Common myeloid progenitor, CD34-positive (primary cell): Measurements from ENCODE around the gene GPR161.

ENCODE experiments used
- CTCF ChIA-PET: fragments of 350-600 bp; sonication (Branson Sonifier 250); formaldehyde crosslinking; loops from one replicate; lab custom pipeline; 2021; ENCODE audit warnings: antibody characterized with exemption; lab: Charles Lee
- POLR2A ChIA-PET: fragments of 350-600 bp; sonication (Branson Sonifier 250); formaldehyde crosslinking; loops from one replicate; lab custom pipeline; 2021; ENCODE audit warnings: antibody characterized with exemption; lab: Charles Lee
- DNase-seq, 3 donors: peaks; one replicate each; pipeline versions ENCODE4 v3.0.0 to v3.0.0-alpha.2; 2013
- H3K27ac ChIP-seq, 2 experiments: 1 replicate in 1 of 2; 2 replicates in 1 of 2; pipeline ENCODE4 v1.7.0; 2013; ENCODE audit warnings: inconsistent platforms in 2 of 2, low read length in 2 of 2, mild to moderate bottlenecking in 2 of 2, low read depth in 1 of 2, moderate library complexity in 1 of 2; ENCODE audit not compliant: severe bottlenecking in 2 of 2, insufficient read depth in 1 of 2, poor library complexity in 1 of 2
- H3K27me3 ChIP-seq, 5 experiments: replicated peaks in 2 of 5; 1 replicate in 3 of 5; 2 replicates in 2 of 5; pipeline versions ENCODE4 v1.6.1 to v1.7.0; 2013; ENCODE audit warnings: low read length in 4 of 5, mild to moderate bottlenecking in 2 of 5, moderate library complexity in 2 of 5, inconsistent platforms in 1 of 5; ENCODE audit not compliant: insufficient read depth in 5 of 5, control insufficient read depth in 4 of 5
- H3K36me3 ChIP-seq, 4 experiments: 1 replicate in 2 of 4; 2 replicates in 2 of 4; pipeline versions ENCODE4 v1.6.1 to v1.7.0; 2013; ENCODE audit warnings: low read length in 3 of 4, control low read depth in 1 of 4, mild to moderate bottlenecking in 1 of 4; ENCODE audit not compliant: control insufficient read depth in 4 of 4, insufficient read depth in 4 of 4
- H3K4me1 ChIP-seq, 4 experiments: 1 replicate in 3 of 4; 2 replicates in 1 of 4; pipeline versions ENCODE4 v1.6.1 to v1.7.1; 2013; ENCODE audit warnings: low read length in 3 of 4, mild to moderate bottlenecking in 3 of 4, control low read depth in 1 of 4, inconsistent platforms in 1 of 4, moderate library complexity in 1 of 4; ENCODE audit not compliant: control insufficient read depth in 4 of 4, insufficient read depth in 4 of 4; ENCODE audit errors: control extremely low read depth in 1 of 4
- H3K4me3 ChIP-seq, 7 experiments: 1 replicate in 4 of 7; 2 replicates in 3 of 7; pipeline versions ENCODE4 v1.5.1 to v1.7.0; 2013; ENCODE audit warnings: mild to moderate bottlenecking in 7 of 7, low read length in 6 of 7, moderate library complexity in 6 of 7, inconsistent platforms in 2 of 7, low read depth in 2 of 7, control low read depth in 1 of 7; ENCODE audit not compliant: insufficient read depth in 4 of 7, control insufficient read depth in 1 of 7; ENCODE audit errors: extremely low read depth in 1 of 7
- H3K9me3 ChIP-seq, 5 experiments: 1 replicate in 4 of 5; 2 replicates in 1 of 5; pipeline versions ENCODE4 v1.6.1 to v1.7.1; 2013; ENCODE audit warnings: low read length in 4 of 5, mild to moderate bottlenecking in 2 of 5, inconsistent platforms in 1 of 5, low read depth in 1 of 5, moderate library complexity in 1 of 5; ENCODE audit not compliant: control insufficient read depth in 4 of 5, insufficient read depth in 2 of 5; ENCODE audit errors: control extremely low read depth in 1 of 5
- WGBS: methylation state at CpG from one replicate; pipeline ENCODE4 v1.1.5; 2013; ENCODE audit not compliant: insufficient coverage; 5-methylcytosine and 5-hydroxymethylcytosine counted together

Gene GPR161

DNA sequence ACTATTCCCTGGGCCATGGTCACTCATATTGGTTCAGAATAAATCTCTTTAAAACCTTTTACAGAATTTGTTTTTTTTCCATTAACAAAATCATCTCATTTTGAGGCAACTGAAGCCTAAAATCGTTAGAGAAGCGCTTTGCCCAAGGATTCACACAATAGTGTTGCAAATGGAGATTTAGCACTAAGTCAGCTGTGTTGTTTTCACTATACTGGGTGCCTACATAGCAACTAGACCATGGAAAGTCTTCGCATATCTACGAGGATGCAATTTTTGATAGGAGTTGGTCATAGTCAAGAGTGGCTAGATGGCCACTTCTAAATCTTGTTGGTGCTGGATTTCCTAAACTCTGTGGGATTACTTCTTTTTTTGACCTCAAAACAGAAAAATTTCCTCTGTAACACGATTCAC, 41.5 kb upstream of the GPR161 start:
- peaks cover 5 to 21% (median 13%) of the 10 kb centered on the region in 4 experiments for H3K4me1 ChIP-seq
- no peak for DNase-seq
- peak overlapping the region; percentile 73 to 91 for H3K27ac ChIP-seq
- H3K9me3 ChIP-seq = no peaks in the 10 kb centered on the region
- peak overlapping the region in 6 of 7 experiments; percentile 65 to 100 (median 96) for H3K4me3 ChIP-seq
- no peaks in the 10 kb centered on the region for H3K36me3 ChIP-seq
- CTCF ChIA-PET = no interaction called here
- POLR2A ChIA-PET = no interaction called here
- WGBS = 69% methylated on average over 5 of the region's 5 CpGs
- H3K27me3 ChIP-seq = no peaks in the 10 kb centered on the region

DNA sequence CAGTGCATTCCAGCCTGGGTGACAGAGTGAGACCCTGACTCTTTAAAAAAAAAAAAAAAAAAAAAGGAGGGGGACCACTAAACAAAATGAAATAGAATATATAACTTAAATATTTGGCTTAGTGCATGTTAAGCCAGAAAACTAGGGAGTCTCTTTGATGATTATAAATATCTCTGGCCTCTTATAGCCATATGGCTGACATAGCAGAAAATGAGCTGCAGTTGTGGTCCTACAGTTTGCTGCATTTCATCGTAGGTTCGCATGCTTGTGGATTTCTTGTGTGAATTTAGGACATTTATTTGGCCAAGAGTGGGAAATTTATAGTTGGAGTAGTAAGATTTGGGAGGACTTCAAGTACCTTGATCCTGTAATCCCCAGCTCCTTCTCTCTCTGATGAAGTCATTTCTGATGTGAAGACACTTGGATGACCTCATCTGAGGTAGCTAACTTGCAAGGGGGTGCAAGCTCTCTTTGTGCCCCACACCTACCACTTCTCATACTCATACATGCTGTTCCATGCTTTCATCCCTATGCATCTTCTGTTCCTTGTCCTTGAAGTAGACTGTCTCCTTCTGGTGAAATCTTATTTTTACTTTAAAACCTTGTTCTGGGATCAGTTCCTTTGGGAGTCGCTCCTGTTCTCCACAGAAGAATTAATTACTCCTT, 35.7 kb upstream of the GPR161 start:
- CTCF ChIA-PET = interaction anchor here (1.5 kb wide), 1 partner anchor 10 kb away, joined by 6 read pairs; no protein-coding TSS in a partner anchor
- no peaks in the 10 kb centered on the region for H3K4me1 ChIP-seq
- POLR2A ChIA-PET = no interaction called here
- no peaks in the 10 kb centered on the region for H3K9me3 ChIP-seq
- no peak overlapping the region for H3K27ac ChIP-seq
- no peaks in the 10 kb centered on the region for H3K36me3 ChIP-seq
- WGBS = no CpG with 5 or more reads among the region's 3 CpGs
- H3K4me3 ChIP-seq = no peak overlapping the region
- DNase-seq = no peak
- no peaks in the 10 kb centered on the region for H3K27me3 ChIP-seq

DNA sequence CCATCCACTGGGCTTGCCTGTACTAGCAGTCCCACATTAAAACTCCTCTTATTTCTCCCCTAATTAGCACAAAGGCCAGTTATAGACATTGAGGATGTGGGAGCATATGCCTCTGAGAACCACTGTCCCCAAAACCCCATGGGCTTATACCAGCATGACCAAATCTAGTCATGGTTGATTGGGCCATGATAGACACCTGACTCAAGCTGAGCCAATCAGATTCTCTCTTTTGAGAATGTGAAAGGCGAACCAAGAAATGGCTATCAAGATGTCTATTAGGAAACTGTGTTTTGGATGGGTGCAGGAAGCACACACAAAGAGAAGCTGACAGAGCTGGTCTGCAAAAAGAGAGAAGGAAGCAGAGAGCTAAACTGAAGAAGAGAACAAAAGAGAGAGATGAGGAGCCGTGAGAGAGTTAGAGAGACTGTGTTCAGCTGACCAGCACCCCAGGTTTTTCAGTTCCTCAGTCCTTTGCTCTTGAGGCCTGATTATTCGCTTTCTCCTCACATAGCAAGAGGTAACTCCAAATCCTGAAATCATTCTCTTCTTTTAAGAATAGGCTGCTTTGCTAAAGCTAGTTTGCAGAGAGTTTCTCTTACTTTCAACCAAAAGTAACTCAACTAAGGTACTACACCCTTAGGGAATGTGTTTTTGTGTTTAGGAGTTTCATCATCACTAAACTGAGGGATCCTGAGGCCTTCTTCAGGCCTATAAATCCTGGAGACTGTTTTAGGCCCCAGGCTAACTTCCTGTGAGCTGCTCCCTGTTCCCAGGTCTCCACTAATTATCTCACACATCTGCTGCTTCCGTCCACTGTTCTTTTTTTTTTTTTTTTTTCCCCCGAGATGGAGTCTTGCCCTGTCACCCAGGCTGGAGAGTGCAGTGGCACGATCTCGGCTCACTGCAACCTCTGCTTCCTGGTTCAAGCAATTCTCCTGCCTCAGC, 34.1 kb upstream of the GPR161 start:
- CTCF ChIA-PET = no interaction called here
- 94% methylated on average over 2 of the region's 7 CpGs for WGBS

DNA sequence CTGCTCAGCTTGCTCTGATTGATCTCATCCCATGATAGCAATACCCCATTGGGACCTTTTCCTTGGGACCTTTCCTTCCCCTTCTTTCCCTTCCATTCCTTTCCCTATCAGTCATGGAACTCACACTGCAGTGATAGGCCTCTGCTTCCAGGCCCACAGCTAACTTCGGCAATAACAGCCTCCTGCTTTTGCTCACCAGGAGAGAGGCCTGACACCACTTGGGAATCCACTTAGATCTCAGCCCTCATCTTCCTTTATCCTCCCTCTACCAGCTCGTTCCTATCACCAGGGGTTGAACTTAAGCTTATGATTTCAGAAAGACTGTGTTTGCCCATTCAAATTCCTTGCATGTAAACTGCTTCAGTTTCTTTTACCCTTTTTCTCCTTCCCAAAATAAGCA, 31.1 kb upstream of the GPR161 start:
- Histone ChIP-seq H3K36me3 (no peaks in the 10 kb centered on the region), H3K27ac (no peak overlapping the region), H3K9me3 (no peaks in the 10 kb centered on the region), H3K4me3 (no peak overlapping the region), H3K27me3 (no peaks in the 10 kb centered on the region), H3K4me1 (no peaks in the 10 kb centered on the region)
- no peak for DNase-seq
- ChIA-PET CTCF (interaction anchor here (0.8 to 1.0 kb wide), 2 partner anchors 12 to 86 kb away, joined by 3 to 4 read pairs; no protein-coding TSS in a partner anchor), POLR2A (no interaction called here)
- 100% methylated on average over 2 of the region's 2 CpGs for WGBS

More for the DNA sequence above, 34.1 kb upstream of the GPR161 start:
- Histone ChIP-seq H3K36me3 (no peaks in the 10 kb centered on the region), H3K9me3 (no peaks in the 10 kb centered on the region), H3K27me3 (no peaks in the 10 kb centered on the region), H3K4me1 (no peaks in the 10 kb centered on the region), H3K4me3 (no peak overlapping the region), H3K27ac (no peak overlapping the region)
- POLR2A ChIA-PET = no interaction called here
- no peak for DNase-seq

DNA sequence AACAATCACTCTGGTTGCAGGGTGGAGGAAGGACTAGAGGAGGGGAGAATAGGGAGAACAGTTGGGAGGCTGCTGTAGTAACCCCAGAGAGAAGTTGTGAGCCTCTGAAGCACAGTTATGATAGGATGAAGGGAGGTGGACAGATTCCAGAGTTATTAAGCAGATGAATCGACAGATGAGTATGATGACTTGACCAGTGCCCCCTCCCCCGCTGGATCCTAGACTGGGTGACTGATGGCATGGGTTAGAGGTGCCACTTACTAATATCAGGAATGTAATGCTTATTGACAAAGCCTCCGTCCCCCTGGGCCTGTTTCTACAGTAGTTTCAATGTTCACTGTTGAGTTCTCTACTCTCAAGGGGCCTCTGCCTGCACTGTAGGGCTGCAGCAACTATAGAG, 28.0 kb upstream of the GPR161 start:
- whole genome bisulfite sequencing = 94% methylated on average over 2 of the region's 3 CpGs
- peaks cover 0 to 10% (median 0%) of the 10 kb centered on the region in 5 experiments for H3K9me3 ChIP-seq
- H3K27ac ChIP-seq = no peak overlapping the region
- CTCF ChIA-PET = interaction anchor here (0.8 kb wide), 1 partner anchor 12 kb away, joined by 4 read pairs; no protein-coding TSS in a partner anchor
- no peaks in the 10 kb centered on the region for H3K4me1 ChIP-seq
- DNase-seq = no peak
- H3K27me3 ChIP-seq = no peaks in the 10 kb centered on the region
- H3K4me3 ChIP-seq = no peak overlapping the region
- no peaks in the 10 kb centered on the region for H3K36me3 ChIP-seq
- POLR2A ChIA-PET = no interaction called here

DNA sequence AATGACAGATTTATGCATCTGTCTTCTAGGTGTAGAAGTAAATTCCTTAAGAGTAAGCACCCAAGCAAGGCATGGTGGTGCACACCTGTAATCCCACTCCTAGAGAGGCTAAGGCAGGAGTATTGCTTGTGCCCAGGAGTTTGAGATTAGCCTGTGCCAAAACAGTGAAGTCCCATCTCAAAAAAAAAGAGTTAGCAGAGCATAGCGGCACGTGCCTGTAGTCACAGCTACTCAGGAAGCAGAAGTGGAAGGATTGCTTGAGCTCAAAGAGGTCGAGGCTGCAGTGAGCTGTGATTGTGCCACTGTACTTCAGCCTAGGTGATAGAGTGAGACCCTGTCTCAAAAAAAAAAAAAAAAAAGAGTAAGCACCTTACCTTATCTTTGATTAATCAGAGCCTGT, 26.9 kb upstream of the GPR161 start:
- DNase-seq = peak in 1 of 3 donors; percentile 34
- 0% methylated on average over 2 of the region's 3 CpGs for WGBS
- Histone ChIP-seq H3K4me3 (no peak overlapping the region), H3K36me3 (no peaks in the 10 kb centered on the region), H3K27ac (no peak overlapping the region), H3K9me3 (peaks cover 0 to 12% (median 1%) of the 10 kb centered on the region in 5 experiments), H3K4me1 (no peaks in the 10 kb centered on the region), H3K27me3 (no peaks in the 10 kb centered on the region)
- ChIA-PET POLR2A (interaction anchor here (0.6 kb wide), 2 partner anchors 14 to 28 kb away, joined by 3 read pairs; no protein-coding TSS in a partner anchor), CTCF (interaction anchor here (0.7 to 0.8 kb wide), 2 partner anchors 11 to 226 kb away, joined by 3 to 4 read pairs; no protein-coding TSS in a partner anchor)
